IPS-18c (cell line): ENCODE results near the gene ZNF528.

Experiments
- H3K4me3 ChIP-seq: 2 replicates; pipeline ENCODE4 v1.7.0; 2013; ENCODE audit warnings: low read depth, mild to moderate bottlenecking, low read length, moderate library complexity; ENCODE audit not compliant: insufficient read depth
- H3K9me3 ChIP-seq: one replicate; pipeline ENCODE4 v1.6.1; 2013; ENCODE audit warnings: mild to moderate bottlenecking, low read length, moderate library complexity; ENCODE audit not compliant: control insufficient read depth, insufficient read depth

The ZNF528 gene

GRCh38 chr19:52397310-52398080 lies at the start of gene ZNF528:
Gene ZNF528, plus strand, starts transcription at chr19:52397849. Its CDS starts 4,165 bp downstream, at chr19:52402014.
- H3K9me3 ChIP-seq: peaks cover 4% of the 10 kb centered on the region
- H3K4me3 ChIP-seq: no peak within 1 kb of the TSS

- peaks cover 7% of the 10 kb centered on the region for H3K9me3 ChIP-seq
Measured at GRCh38 chr19:52351512-52351911, 46.1 kb upstream of the ZNF528 start.

GRCh38 chr19:52366414-52366824 lies 31.2 kb upstream of the ZNF528 start:
- Histone ChIP-seq H3K9me3 (peaks cover 7% of the 10 kb centered on the region), H3K4me3 (no peak overlapping the region)

More at GRCh38 chr19:52351512-52351911, 46.1 kb upstream of the ZNF528 start:
- no peak overlapping the region for H3K4me3 ChIP-seq

- Histone ChIP-seq H3K4me3 (peak within 1 kb of the TSS; percentile 57), H3K9me3 (peaks cover 5% of the 10 kb centered on the region)
Measured at GRCh38 chr19:52369559-52370340, 27.9 kb upstream of the ZNF528 start, which contains the start of gene ZNF880. Gene ZNF880, plus strand, starts transcription at chr19:52369923. Its CDS starts 43 bp downstream, at chr19:52369966.

GRCh38 chr19:52370341-52370710 lies 27.3 kb upstream of the ZNF528 start:
- peaks cover 5% of the 10 kb centered on the region for H3K9me3 ChIP-seq

GRCh38 chr19:52391135-52391534 lies 6.5 kb upstream of the ZNF528 start:
- Histone ChIP-seq H3K4me3 (no peak overlapping the region), H3K9me3 (peaks cover 5% of the 10 kb centered on the region)

More at GRCh38 chr19:52370341-52370710, 27.3 kb upstream of the ZNF528 start:
- H3K4me3 ChIP-seq: peak overlapping the region; percentile 57

GRCh38 chr19:52398081-52398441 lies 412 bp downstream of the ZNF528 start:
- H3K9me3 ChIP-seq: peaks cover 4% of the 10 kb centered on the region
- no peak overlapping the region for H3K4me3 ChIP-seq

GRCh38 chr19:52410276-52410675 lies 12.6 kb downstream of the ZNF528 start:
- Histone ChIP-seq H3K4me3 (no peak overlapping the region), H3K9me3 (peaks cover 12% of the 10 kb centered on the region)

- no peak overlapping the region; the same call in 1 of the 2 replicates for H3K4me3 ChIP-seq
- peaks cover 12% of the 10 kb centered on the region for H3K9me3 ChIP-seq
Measured at GRCh38 chr19:52415711-52416110, 18.1 kb downstream of the ZNF528 start.

GRCh38 chr19:52428937-52429336 lies 31.3 kb downstream of the ZNF528 start, which contains the start of gene ZNF534:
Gene ZNF534, plus strand, starts transcription at chr19:52429148. Its CDS starts 2,327 bp downstream, at chr19:52431475.
- H3K9me3 ChIP-seq: peaks cover 8% of the 10 kb centered on the region
- H3K4me3 ChIP-seq: no peak within 1 kb of the TSS

GRCh38 chr19:52442179-52442578 lies 44.5 kb downstream of the ZNF528 start:
- peaks cover 9% of the 10 kb centered on the region for H3K9me3 ChIP-seq
- no peak overlapping the region for H3K4me3 ChIP-seq

- H3K4me3 ChIP-seq: no peak overlapping the region; the same call in 1 of the 2 replicates
- H3K9me3 ChIP-seq: peaks cover 5% of the 10 kb centered on the region
Measured at GRCh38 chr19:52444506-52444905, 46.9 kb downstream of the ZNF528 start.

GRCh38 chr19:52451241-52451640 lies 53.6 kb downstream of the ZNF528 start:
- Histone ChIP-seq H3K4me3 (no peak overlapping the region), H3K9me3 (peaks cover 11% of the 10 kb centered on the region)

- peak within 1 kb of the TSS; percentile 69 for H3K4me3 ChIP-seq
- peaks cover 17% of the 10 kb centered on the region for H3K9me3 ChIP-seq
Measured at GRCh38 chr19:52453324-52454094, 55.9 kb downstream of the ZNF528 start, which contains the start of gene ZNF578. Gene ZNF578, plus strand, starts transcription at chr19:52453553. Its CDS starts 48,293 bp downstream, at chr19:52501846.

- H3K9me3 ChIP-seq: peaks cover 8% of the 10 kb centered on the region
- no peak overlapping the region for H3K4me3 ChIP-seq
Measured at GRCh38 chr19:52464798-52465470, 67.3 kb downstream of the ZNF528 start.
